AG20443 (cell line): ENCODE measurements around the gene TMEM234.
A peak's percentile ranks its signal among the peaks of the same experiment; 100 is the strongest.

ENCODE experiments used
- DNase-seq: peaks from one replicate; pipeline ENCODE4 v3.0.0; 2012; ENCODE audit warnings: low spot score, mixed read lengths

Gene TMEM234

DNA sequence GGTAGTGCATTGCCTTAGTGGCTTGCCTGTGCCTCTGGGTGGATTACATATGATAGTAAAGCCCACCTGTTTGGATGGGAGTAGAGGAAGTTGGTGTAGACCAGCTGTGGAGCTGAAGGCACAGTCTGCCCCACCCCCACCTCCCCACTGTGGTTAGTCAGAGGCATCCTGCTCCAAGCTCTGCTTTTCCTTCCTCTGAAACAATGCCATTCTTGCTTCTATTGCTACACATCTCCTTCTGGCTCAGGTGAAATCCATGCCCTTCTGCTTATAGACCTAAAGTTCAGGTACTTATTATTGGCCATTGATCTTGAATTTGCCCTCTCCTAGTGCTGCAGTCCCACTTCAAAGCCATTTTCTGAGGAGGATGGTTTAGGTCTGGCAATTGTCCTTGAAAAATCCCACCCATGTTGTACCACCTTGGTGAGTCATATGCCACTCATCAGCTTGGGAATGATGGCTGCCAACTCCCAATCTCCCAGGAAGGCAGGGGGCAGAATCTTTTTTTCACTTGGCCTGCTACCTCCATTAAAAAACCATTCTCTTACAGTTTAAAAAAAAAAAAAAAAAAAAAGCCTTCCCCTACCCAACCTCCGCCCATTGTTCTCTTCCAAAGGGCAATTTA is 49.4 kb downstream of the TMEM234 start:
- peak; percentile 25 for DNase-seq

DNA sequence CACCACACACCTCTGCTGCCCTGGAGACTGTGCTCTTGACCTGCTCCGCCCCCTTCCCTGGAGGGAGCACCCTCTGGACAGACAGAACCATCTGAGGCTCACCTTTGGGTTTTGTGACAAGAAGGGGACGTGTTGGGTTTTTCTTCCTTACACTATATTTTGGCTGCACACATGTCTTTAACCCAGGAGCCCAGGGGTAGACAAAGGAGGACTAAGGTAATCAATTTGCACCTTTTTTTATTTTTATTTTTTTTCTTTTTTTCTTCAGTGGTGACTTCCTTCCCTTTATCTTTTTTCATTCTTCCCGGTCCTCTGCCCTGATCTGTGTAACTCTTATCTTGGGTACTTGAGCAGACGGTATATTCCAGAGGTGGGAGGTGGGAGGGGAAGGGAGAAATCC is 51.2 kb downstream of the TMEM234 start:
- no peak for DNase-seq
